A549 treated with CpdA at 1 μM for 4 hours (cell line): ENCODE data around the gene GPR12. TPM values are rescaled to one million over a fixed set of nuclear protein-coding genes. Genes with fewer than 3 reads are reported as not detected.

Source experiments
- total RNA-seq: library from RNA; stranded (reverse); fragments of 200-300 nt; extraction: Qiagen RNA extraction; gene quantifications from 5 replicates; pipeline ENCODE4 v1.2.3, GENCODE V29; 2022; ENCODE audit warnings: low read depth

The GPR12 gene, protein sequence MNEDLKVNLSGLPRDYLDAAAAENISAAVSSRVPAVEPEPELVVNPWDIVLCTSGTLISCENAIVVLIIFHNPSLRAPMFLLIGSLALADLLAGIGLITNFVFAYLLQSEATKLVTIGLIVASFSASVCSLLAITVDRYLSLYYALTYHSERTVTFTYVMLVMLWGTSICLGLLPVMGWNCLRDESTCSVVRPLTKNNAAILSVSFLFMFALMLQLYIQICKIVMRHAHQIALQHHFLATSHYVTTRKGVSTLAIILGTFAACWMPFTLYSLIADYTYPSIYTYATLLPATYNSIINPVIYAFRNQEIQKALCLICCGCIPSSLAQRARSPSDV
- not detected in 5 replicates for total RNA-seq

DNA sequence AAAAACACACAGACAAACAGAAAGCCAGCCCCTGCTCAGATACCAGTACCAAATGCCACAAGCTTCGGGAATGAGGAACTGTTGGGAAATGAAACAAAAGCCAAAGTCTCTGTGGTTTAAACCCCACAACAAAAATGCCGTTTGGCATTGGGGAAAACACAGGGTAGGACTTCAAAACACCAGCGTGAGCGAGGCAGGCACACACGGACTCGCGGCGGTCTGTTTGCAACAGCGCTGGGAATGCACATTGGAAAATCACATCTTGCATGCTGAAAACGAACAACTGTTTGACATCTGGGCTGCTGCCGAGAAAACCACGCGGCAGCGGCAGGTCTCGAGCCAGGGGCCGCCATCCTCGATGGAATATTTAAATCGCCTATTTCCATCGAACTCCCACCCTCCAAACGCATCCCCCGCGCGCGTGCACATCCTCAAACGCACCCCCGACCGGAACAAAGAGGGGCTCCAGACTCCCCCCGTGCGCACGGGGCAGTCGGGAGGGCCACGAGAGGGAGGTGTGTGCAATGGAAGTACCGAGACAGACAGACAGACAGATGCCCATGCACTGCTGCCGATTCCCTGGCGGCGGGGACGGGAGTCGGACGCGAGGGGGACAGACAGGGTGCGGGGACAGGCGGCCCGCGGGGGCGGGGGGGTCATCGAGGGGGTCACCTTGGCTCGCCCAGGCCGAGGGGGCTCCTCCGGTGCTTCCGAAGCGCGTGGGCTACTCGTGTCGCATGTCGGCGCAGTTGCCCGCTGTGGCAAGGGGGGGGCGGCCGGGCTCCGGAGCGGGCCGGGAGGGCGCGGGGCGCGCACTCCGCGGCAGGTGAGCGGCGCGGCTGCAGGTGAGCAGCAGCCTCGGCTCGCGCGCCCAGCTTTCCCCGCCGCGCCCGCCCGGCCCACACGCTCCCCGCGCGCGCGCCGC is at the start of gene GPR12:
GPR12 (minus strand) TSS at position 880 of the 925 bp plus-strand sequence. CDS start 959 bp downstream, outside the sequence.

Other genes with a start within 250 kb of the GPR12 start
- 0.08 to 0.21 TPM (median 0.14 TPM) in 5 replicates for gene WASF3, start 203.1 kb downstream of the GPR12 start, total RNA-seq